H1 (cell line): ENCODE measurements around the gene PLCL1. TPM values are rescaled to one million over a fixed set of nuclear protein-coding genes. Genes with fewer than 3 reads are reported as not detected.

ENCODE experiments used
- CTCF ChIA-PET: fragments of 300-600 bp; sonication (Branson Sonifier 250); formaldehyde crosslinking; loops from one replicate; lab custom pipeline; 2021; ENCODE audit not compliant: partially characterized antibody; lab: Charles Lee
- POLR2A ChIA-PET: fragments of 300-600 bp; sonication (Branson Sonifier 250); formaldehyde crosslinking; loops from one replicate; lab custom pipeline; 2021; ENCODE audit warnings: inconsistent platforms; ENCODE audit not compliant: partially characterized antibody; lab: Charles Lee
- DNase-seq, 2 experiments: peaks; one replicate each; pipeline versions ENCODE4 v3.0.0 to v3.0.0-alpha.2; 2010 to 2022; ENCODE audit warnings: low spot score in 2 of 2, low read depth in 1 of 2, mixed read lengths in 1 of 2
- FAIRE-seq: peaks from 2 replicates; lab custom pipeline; 2011; peaks lifted over from hg19 to GRCh38; lab: Jason Lieb, UNC
- H2AFZ ChIP-seq: 2 replicates; pipeline ENCODE4 v1.8.1; 2012; ENCODE audit warnings: low read length, inconsistent platforms
- H2AK5ac ChIP-seq: 2 replicates; pipeline ENCODE4 v1.6.1; 2013; ENCODE audit warnings: low read depth, low read length
- H2BK120ac ChIP-seq: replicated peaks from 2 replicates; pipeline ENCODE3; 2013; ENCODE audit warnings: low read depth, low read length, inconsistent platforms
- H2BK12ac ChIP-seq: 2 replicates; pipeline ENCODE4 v1.6.1; 2013; ENCODE audit warnings: low read depth, low read length
- H2BK15ac ChIP-seq: 2 replicates; pipeline ENCODE4 v1.6.1; 2013; ENCODE audit warnings: low read length
- H2BK20ac ChIP-seq: 2 replicates; pipeline ENCODE4 v1.6.1; 2013; ENCODE audit warnings: low read length
- H2BK5ac ChIP-seq: 2 replicates; pipeline ENCODE4 v1.6.1; 2013; ENCODE audit warnings: low read depth, low read length
- H3K14ac ChIP-seq: 2 replicates; pipeline ENCODE4 v1.6.1; 2013; ENCODE audit warnings: inconsistent platforms; ENCODE audit not compliant: insufficient read length
- H3K18ac ChIP-seq: 2 replicates; pipeline ENCODE4 v1.6.1; 2013; ENCODE audit warnings: low read length; ENCODE audit errors: extremely low read depth
- H3K23ac ChIP-seq: 2 replicates; pipeline ENCODE4 v1.6.1; 2013; ENCODE audit warnings: inconsistent platforms; ENCODE audit not compliant: insufficient read length
- H3K23me2 ChIP-seq: 2 replicates; pipeline ENCODE4 v1.6.1; 2013; ENCODE audit warnings: low read depth, low read length
- H3K27ac ChIP-seq: 2 replicates; pipeline ENCODE4 v1.6.1; 2011; ENCODE audit warnings: low read depth, low read length, inconsistent platforms
- H3K27me3 ChIP-seq, 4 experiments: replicated peaks in 1 of 4; 1 replicate in 1 of 4; 2 replicates in 3 of 4; pipeline versions ENCODE4 v1.6.1 to v1.8.1; 2011 to 2013; ENCODE audit warnings: low read length in 3 of 4, mild to moderate bottlenecking in 3 of 4, inconsistent platforms in 2 of 4, mixed read lengths in 2 of 4, moderate library complexity in 1 of 4; ENCODE audit not compliant: control insufficient read depth in 3 of 4, insufficient read depth in 3 of 4; ENCODE audit errors: extremely low read depth in 1 of 4
- H3K36me3 ChIP-seq, 4 experiments: 2 replicates each; pipeline versions ENCODE4 v1.6.1 to v1.8.1; 2011 to 2013; ENCODE audit warnings: mild to moderate bottlenecking in 4 of 4, low read length in 3 of 4, moderate library complexity in 2 of 4, control low read depth in 1 of 4, inconsistent platforms in 1 of 4; ENCODE audit not compliant: insufficient read depth in 4 of 4, control insufficient read depth in 2 of 4
- H3K4ac ChIP-seq: replicated peaks from 2 replicates; pipeline ENCODE3; 2013; ENCODE audit warnings: low read length, low read depth, mixed read lengths, inconsistent platforms; ENCODE audit not compliant: insufficient read length
- H3K4me1 ChIP-seq, 4 experiments: replicated peaks in 1 of 4; 1 replicate in 1 of 4; 2 replicates in 3 of 4; pipeline versions ENCODE4 v1.6.1 to v1.8.1; 2011 to 2013; ENCODE audit warnings: low read length in 3 of 4, inconsistent platforms in 2 of 4, mixed read lengths in 1 of 4; ENCODE audit not compliant: insufficient read depth in 4 of 4, control insufficient read depth in 3 of 4
- H3K4me2 ChIP-seq, 2 experiments: 2 replicates each; pipeline versions ENCODE4 v1.6.1 to v1.8.1; 2011 to 2013; ENCODE audit warnings: low read depth in 2 of 2, low read length in 2 of 2, control low read depth in 1 of 2, inconsistent platforms in 1 of 2, mild to moderate bottlenecking in 1 of 2; ENCODE audit not compliant: insufficient read depth in 1 of 2
- H3K4me3 ChIP-seq, 4 experiments: fragments of 200-600, 300-600 bp in 1 of 4; sonication (generic), shearing (Covaris generic), sonication (Bioruptor Twin) in 1 of 4; 2 replicates each; pipeline versions ENCODE4 v1.5.1 to v1.8.1; 2011 to 2016; ENCODE audit warnings: low read length in 4 of 4, low read depth in 3 of 4, control low read depth in 2 of 4, inconsistent platforms in 2 of 4, mild to moderate bottlenecking in 2 of 4, mixed read lengths in 1 of 4, moderate library complexity in 1 of 4; ENCODE audit not compliant: insufficient read depth in 2 of 4; ENCODE audit errors: extremely low read depth in 1 of 4
- H3K56ac ChIP-seq: replicated peaks from 2 replicates; pipeline ENCODE3; 2013; ENCODE audit warnings: low read depth, mild to moderate bottlenecking, mixed read lengths, low read length, inconsistent platforms; ENCODE audit not compliant: insufficient read length
- H3K79me1 ChIP-seq: 2 replicates; pipeline ENCODE4 v1.6.1; 2013; ENCODE audit warnings: low read depth, low read length, control low read depth
- H3K79me2 ChIP-seq, 2 experiments: 2 replicates each; pipeline versions ENCODE4 v1.6.1 to v1.8.1; 2012 to 2013; ENCODE audit warnings: low read length in 2 of 2, mild to moderate bottlenecking in 2 of 2, inconsistent platforms in 1 of 2; ENCODE audit not compliant: insufficient read depth in 2 of 2, control insufficient read depth in 1 of 2
- H3K9ac ChIP-seq, 4 experiments: replicated peaks in 1 of 4; 1 replicate in 1 of 4; 2 replicates in 3 of 4; pipeline versions ENCODE4 v1.6.1 to v1.8.1; 2011 to 2013; ENCODE audit warnings: low read depth in 3 of 4, low read length in 3 of 4, control low read depth in 2 of 4, mild to moderate bottlenecking in 2 of 4, moderate library complexity in 2 of 4, inconsistent platforms in 1 of 4; ENCODE audit errors: extremely low read depth in 1 of 4
- H3K9me3 ChIP-seq, 2 experiments: 2 replicates each; pipeline versions ENCODE4 v1.6.1 to v1.8.1; 2012 to 2013; ENCODE audit warnings: mild to moderate bottlenecking in 2 of 2, moderate library complexity in 2 of 2, control low read depth in 1 of 2, inconsistent platforms in 1 of 2, low read depth in 1 of 2, low read length in 1 of 2, mixed read lengths in 1 of 2; ENCODE audit not compliant: insufficient read depth in 2 of 2
- H4K20me1 ChIP-seq, 2 experiments: replicated peaks in 1 of 2; 2 replicates each; pipeline versions ENCODE3 to v1.8.1; 2011 to 2013; ENCODE audit warnings: inconsistent platforms in 2 of 2, low read length in 2 of 2, mild to moderate bottlenecking in 1 of 2; ENCODE audit not compliant: insufficient read depth in 2 of 2, control insufficient read depth in 1 of 2
- H4K5ac ChIP-seq: 2 replicates; pipeline ENCODE4 v1.6.1; 2013; ENCODE audit warnings: low read length, low read depth, mixed read lengths, inconsistent platforms; ENCODE audit not compliant: insufficient read length
- H4K8ac ChIP-seq: 2 replicates; pipeline ENCODE4 v1.8.0; 2013; ENCODE audit warnings: mild to moderate bottlenecking, moderate library complexity, low read length, inconsistent platforms; ENCODE audit not compliant: insufficient read depth; ENCODE audit errors: extremely low read depth
- H4K91ac ChIP-seq: replicated peaks from 2 replicates; pipeline ENCODE3; 2013; ENCODE audit warnings: low read length, mixed read lengths, inconsistent platforms; ENCODE audit not compliant: insufficient read length
- EGR1 ChIP-seq: IDR thresholded peaks from 2 replicates; pipeline ENCODE4 v1.6.1; 2011; ENCODE audit warnings: low read depth, low read length, borderline replicate concordance
- NRF1 ChIP-seq: IDR thresholded peaks from 2 replicates; pipeline ENCODE4 v1.6.1; 2011; ENCODE audit warnings: mild to moderate bottlenecking, low read depth, low read length, improper control_type of control experiment
- RXRA ChIP-seq: IDR thresholded peaks from 2 replicates; pipeline ENCODE4 v1.6.1; 2011; ENCODE audit warnings: low read depth, mild to moderate bottlenecking, low read length, moderate library complexity; ENCODE audit not compliant: insufficient read depth
- TAF1 ChIP-seq: IDR thresholded peaks from 2 replicates; pipeline ENCODE4 v1.6.1; 2011; ENCODE audit warnings: mild to moderate bottlenecking, low read depth, low read length
- WGBS, 2 experiments: shearing (Covaris generic) in 1 of 2; methylation state at CpG; one replicate each; pipeline versions ENCODE4 v1.1.6 to v1.1.7; 2013 to 2015; ENCODE audit warnings: low lambda C conversion rate in 2 of 2, mixed read lengths in 2 of 2, inconsistent platforms in 1 of 2, low coverage in 1 of 2, missing lambda C conversion rate in 1 of 2; ENCODE audit not compliant: insufficient replicate concordance in 2 of 2, insufficient coverage in 1 of 2, insufficient read length in 1 of 2; ENCODE audit errors: extremely low coverage in 1 of 2, missing lambda C conversion rate in 1 of 2; 5-methylcytosine and 5-hydroxymethylcytosine counted together
- polyA plus RNA-seq, 7 experiments: library from polyadenylated mRNA; depleted of rRNA in 3 of 7; stranded (reverse) in 5 of 7; unstranded in 2 of 7; fragments of >200 nt in 5 of 7; fragments of 200-250 nt in 2 of 7; gene quantifications; 1 replicate in 5 of 7; 2 replicates in 1 of 7; 4 replicates in 1 of 7; pipeline versions ENCODE4 v1.2.1 to v1.2.3, GENCODE V29; 2011 to 2013; ENCODE audit warnings: missing spikeins in 2 of 7, mixed read lengths in 2 of 7
- total RNA-seq: library from RNA; stranded (reverse); fragmentation: NEBNext Ultra II Directional; extraction: Animal tissue kit (Norgen Biotek cat#: 25700); gene quantifications from 2 replicates; pipeline ENCODE4 v1.2.1, GENCODE V29; 2021

Gene PLCL1
- total and polyA plus RNA-seq, 2 of the 8 experiments (the other 6 are each of a cell fraction or from before 2014, with no cell fraction given), result not detected

DNA sequence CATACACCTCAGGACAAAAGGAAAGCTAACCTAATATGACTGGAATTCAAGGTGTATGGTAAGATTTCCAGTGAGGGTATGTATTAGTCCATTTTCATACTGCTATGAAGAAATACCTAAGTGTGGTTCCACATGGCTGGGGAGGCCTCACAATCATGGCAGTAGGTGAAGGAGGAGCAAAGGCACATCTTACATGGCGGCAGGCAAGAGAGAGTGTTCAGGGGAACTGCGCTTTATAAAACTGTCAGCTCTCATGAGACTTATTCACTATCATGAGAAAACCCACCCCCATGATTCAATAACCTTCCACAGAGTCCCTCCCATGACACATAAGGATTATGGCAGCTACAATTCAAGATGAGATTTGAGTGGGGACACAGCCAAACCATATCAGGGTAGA is 186.0 kb downstream of the PLCL1 start:
- Histone ChIP-seq H2BK5ac (no peak overlapping the region), H3K23ac (no peak overlapping the region), H3K79me1 (no peaks in the 10 kb centered on the region), H4K8ac (no peak overlapping the region), H3K4me1 (no peaks in the 10 kb centered on the region), H3K4me3 (no peak overlapping the region), H3K4ac (no peak overlapping the region), H4K20me1 (no peaks in the 10 kb centered on the region), H3K23me2 (no peaks in the 10 kb centered on the region), H2AFZ (no peak overlapping the region), H3K36me3 (no peaks in the 10 kb centered on the region), H3K14ac (no peak overlapping the region), H2BK15ac (no peak overlapping the region), H2BK20ac (no peak overlapping the region), H3K9me3 (peaks cover 0 to 3% of the 10 kb centered on the region in 2 experiments; a peak in 1 of 4 replicates), H3K4me2 (no peak overlapping the region), H2BK12ac (no peak overlapping the region), H3K27ac (no peak overlapping the region), H4K5ac (no peak overlapping the region), H3K56ac (no peak overlapping the region), H4K91ac (no peak overlapping the region), H3K27me3 (no peaks in the 10 kb centered on the region), H3K79me2 (no peaks in the 10 kb centered on the region), H2AK5ac (no peak overlapping the region), H3K9ac (no peak overlapping the region), H3K18ac (no peak overlapping the region), H2BK120ac (no peak overlapping the region)
- WGBS, 2 experiments, result 95% methylated on average over 2 of the region's 2 CpGs; no CpG with 5 or more reads in 1 of the 2 experiments
- no peak for DNase-seq
- CTCF ChIA-PET, result interaction anchor here (1.0 kb wide), 1 partner anchor 182 kb away, joined by 3 read pairs; no protein-coding TSS in a partner anchor
- POLR2A ChIA-PET, result no interaction called here
- TF ChIP-seq EGR1 (no peak), TAF1 (no peak), NRF1 (no peak), RXRA (no peak)
- FAIRE-seq, result no peak
